IMR-90 (cell line): ENCODE results near the gene DESI2. TPM values are rescaled to one million over a fixed set of nuclear protein-coding genes. Genes with fewer than 3 reads are reported as not detected.

Experiments used
- ATAC-seq: fragments of 200-7000 bp; cut with Tn5 transposase; 2 replicates; pipeline ENCODE4 v1.9.1; 2020; ENCODE audit warnings: low read depth, mild to moderate bottlenecking, moderate library complexity
- BruUV-seq: library from RNA; stranded (reverse); fragments of 400-500 nt; replicated peaks from 2 replicates; lab custom pipeline; 2021; lab: Mats Ljungman, UMichigan
- CTCF ChIA-PET: fragments of 300-600 bp; formaldehyde crosslinking; extraction: SDS; loops from one replicate; lab custom pipeline; 2021; ENCODE audit warnings: antibody characterized with exemption; lab: Yijun Ruan, JAX
- POLR2A ChIA-PET: fragments of 300-600 bp; sonication (Branson Sonifier 250); formaldehyde crosslinking; loops from one replicate; lab custom pipeline; 2022; ENCODE audit warnings: antibody characterized with exemption; ENCODE audit not compliant: unreplicated experiment; lab: Charles Lee
- DNase-seq: peaks from one replicate; pipeline ENCODE4 v3.0.0; 2013
- H2AFZ ChIP-seq: replicated peaks from 2 replicates; pipeline ENCODE3; 2013; ENCODE audit warnings: low read length, mild to moderate bottlenecking; ENCODE audit not compliant: poor library complexity
- H2AK5ac ChIP-seq: 2 replicates; pipeline ENCODE4 v1.6.1; 2013; ENCODE audit warnings: low read depth, low read length, inconsistent platforms
- H2AK9ac ChIP-seq: replicated peaks from 2 replicates; pipeline ENCODE3; 2013; ENCODE audit warnings: mild to moderate bottlenecking, low read depth, low read length, moderate library complexity; ENCODE audit not compliant: poor library complexity
- H2BK120ac ChIP-seq: 2 replicates; pipeline ENCODE4 v1.6.1; 2013; ENCODE audit warnings: low read depth, low read length, inconsistent platforms
- H2BK15ac ChIP-seq: 3 replicates; pipeline ENCODE4 v1.6.1; 2013; ENCODE audit warnings: low read depth, low read length, inconsistent platforms
- H2BK20ac ChIP-seq: 2 replicates; pipeline ENCODE4 v1.6.1; 2013; ENCODE audit warnings: low read depth, mild to moderate bottlenecking, inconsistent platforms, low read length, moderate library complexity
- H2BK5ac ChIP-seq: 2 replicates; pipeline ENCODE4 v1.6.1; 2013; ENCODE audit warnings: mild to moderate bottlenecking, low read depth, low read length, inconsistent platforms; ENCODE audit not compliant: poor library complexity, severe bottlenecking
- H3K14ac ChIP-seq: replicated peaks from 2 replicates; pipeline ENCODE4 v1.6.1; 2013; ENCODE audit warnings: low read depth, low read length, inconsistent platforms
- H3K18ac ChIP-seq: 2 replicates; pipeline ENCODE4 v1.6.1; 2013; ENCODE audit warnings: low read depth, low read length, control low read depth
- H3K23ac ChIP-seq: 2 replicates; pipeline ENCODE4 v1.6.1; 2013; ENCODE audit warnings: low read depth, low read length, inconsistent platforms
- H3K27ac ChIP-seq: 2 replicates; pipeline ENCODE4 v1.5.1; 2013; ENCODE audit warnings: mild to moderate bottlenecking, control low read depth, low read length; ENCODE audit not compliant: insufficient read depth
- H3K27me3 ChIP-seq: 2 replicates; pipeline ENCODE4 v1.6.1; 2013; ENCODE audit warnings: low read length; ENCODE audit not compliant: control insufficient read depth, insufficient read depth
- H3K36me3 ChIP-seq: 2 replicates; pipeline ENCODE4 v1.6.1; 2013; ENCODE audit warnings: low read length, mixed read lengths; ENCODE audit not compliant: control insufficient read depth, insufficient read depth
- H3K4ac ChIP-seq: 2 replicates; pipeline ENCODE4 v1.6.1; 2013; ENCODE audit warnings: low read depth, low read length, inconsistent platforms
- H3K4me1 ChIP-seq: 2 replicates; pipeline ENCODE4 v1.6.1; 2013; ENCODE audit warnings: low read length, mixed read lengths; ENCODE audit not compliant: control insufficient read depth, insufficient read depth
- H3K4me2 ChIP-seq: 2 replicates; pipeline ENCODE4 v1.6.1; 2013; ENCODE audit warnings: low read depth, mild to moderate bottlenecking, control low read depth, low read length, moderate library complexity
- H3K4me3 ChIP-seq: 2 replicates; pipeline ENCODE4 v1.5.1; 2013; ENCODE audit warnings: low read depth, mild to moderate bottlenecking, control low read depth, low read length, moderate library complexity; ENCODE audit not compliant: insufficient read depth
- H3K56ac ChIP-seq: 2 replicates; pipeline ENCODE4 v1.6.1; 2013; ENCODE audit warnings: low read length, inconsistent platforms; ENCODE audit not compliant: insufficient read depth; ENCODE audit errors: extremely low read depth
- H3K79me1 ChIP-seq, 2 experiments: 2 replicates each; pipeline ENCODE4 v1.6.1; 2013; ENCODE audit warnings: low read length in 2 of 2, inconsistent platforms in 1 of 2, low read depth in 1 of 2
- H3K9ac ChIP-seq: 2 replicates; pipeline ENCODE4 v1.6.1; 2013; ENCODE audit warnings: low read depth, low read length, control low read depth
- H3K9me1 ChIP-seq: 2 replicates; pipeline ENCODE4 v1.6.1; 2013; ENCODE audit warnings: low read length, inconsistent platforms; ENCODE audit not compliant: insufficient read depth
- H3K9me3 ChIP-seq: 2 replicates; pipeline ENCODE4 v1.6.1; 2013; ENCODE audit warnings: low read length; ENCODE audit not compliant: control insufficient read depth, insufficient read depth
- H4K20me1 ChIP-seq: 2 replicates; pipeline ENCODE4 v1.6.1; 2013; ENCODE audit warnings: low read length, inconsistent platforms; ENCODE audit not compliant: insufficient read depth
- H4K5ac ChIP-seq: 2 replicates; pipeline ENCODE4 v1.6.1; 2013; ENCODE audit warnings: mild to moderate bottlenecking, low read depth, low read length, control low read depth
- H4K8ac ChIP-seq, 2 experiments: 2 replicates each; pipeline ENCODE4 v1.6.1; 2013; ENCODE audit warnings: low read depth in 2 of 2, low read length in 2 of 2, control low read depth in 1 of 2, inconsistent platforms in 1 of 2
- H4K91ac ChIP-seq: 2 replicates; pipeline ENCODE4 v1.6.1; 2013; ENCODE audit warnings: low read depth, low read length, inconsistent platforms; ENCODE audit not compliant: insufficient read depth
- BHLHE40 ChIP-seq: fragments of 150-350 bp; IDR thresholded peaks from 2 replicates; pipeline ENCODE4 v1.6.1; 2016; ENCODE audit warnings: mild to moderate bottlenecking, low read depth, low read length
- CEBPB ChIP-seq: IDR thresholded peaks from 2 replicates; pipeline ENCODE4 v1.6.1; 2012; ENCODE audit warnings: low read depth, low read length, improper control_type of control experiment
- CHD1 ChIP-seq: IDR thresholded peaks from 2 replicates; pipeline ENCODE4 v1.6.1; 2012; ENCODE audit warnings: low read depth, low read length, improper control_type of control experiment
- CTCF ChIP-seq: conservative IDR thresholded peaks from 2 replicates; pipeline ENCODE4 v1.5.1; 2012; ENCODE audit warnings: mild to moderate bottlenecking, low read depth, low read length, improper control_type of control experiment
- ELK1 ChIP-seq: fragments of 150-350 bp; IDR thresholded peaks from 2 replicates; pipeline ENCODE4 v1.6.1; 2016; ENCODE audit warnings: low read depth, mild to moderate bottlenecking, low read length, moderate library complexity, borderline replicate concordance
- FOS ChIP-seq: fragments of 150-350 bp; IDR thresholded peaks from 2 replicates; pipeline ENCODE4 v1.6.1; 2016; ENCODE audit warnings: low read depth, low read length
- MAFK ChIP-seq: IDR thresholded peaks from 2 replicates; pipeline ENCODE4 v1.6.1; 2012; ENCODE audit warnings: low read depth, low read length, improper control_type of control experiment
- MAZ ChIP-seq: IDR thresholded peaks from 2 replicates; pipeline ENCODE4 v1.6.1; 2012; ENCODE audit warnings: low read depth, mild to moderate bottlenecking, low read length, improper control_type of control experiment, moderate library complexity, borderline replicate concordance
- MXI1 ChIP-seq: IDR thresholded peaks from 2 replicates; pipeline ENCODE4 v1.6.1; 2012; ENCODE audit warnings: low read depth, mild to moderate bottlenecking, low read length, moderate library complexity, borderline replicate concordance
- NFE2L2 ChIP-seq: fragments of 150-350 bp; IDR thresholded peaks from 2 replicates; pipeline ENCODE4 v1.6.1; 2016; ENCODE audit warnings: low read depth, mild to moderate bottlenecking, low read length
- POLR2A ChIP-seq: IDR thresholded peaks from 2 replicates; pipeline ENCODE4 v1.6.1; 2012; ENCODE audit warnings: mild to moderate bottlenecking, low read depth, low read length
- RAD21 ChIP-seq: IDR thresholded peaks from 2 replicates; pipeline ENCODE4 v1.6.1; 2012; ENCODE audit warnings: low read length, improper control_type of control experiment
- RCOR1 ChIP-seq: IDR thresholded peaks from 2 replicates; pipeline ENCODE4 v1.6.1; 2012; ENCODE audit warnings: mild to moderate bottlenecking, low read length, improper control_type of control experiment; ENCODE audit not compliant: insufficient replicate concordance
- RFX5 ChIP-seq: IDR thresholded peaks from 2 replicates; pipeline ENCODE4 v1.8.0; 2012; ENCODE audit warnings: low read depth, mild to moderate bottlenecking, low read length, moderate library complexity
- SMC3 ChIP-seq: fragments of 150-350 bp; IDR thresholded peaks from 2 replicates; pipeline ENCODE4 v1.6.1; 2016; ENCODE audit warnings: low read depth, mild to moderate bottlenecking, antibody characterized with exemption, low read length, moderate library complexity
- USF2 ChIP-seq: fragments of 150-350 bp; IDR thresholded peaks from 2 replicates; pipeline ENCODE4 v1.6.1; 2017; ENCODE audit warnings: mild to moderate bottlenecking, antibody characterized with exemption, low read length, low read depth
- WGBS, 2 experiments: methylation state at CpG; one replicate each; pipeline versions ENCODE4 v1.1.5 to v1.1.7; 2013; ENCODE audit warnings: missing lambda C conversion rate in 2 of 2; ENCODE audit not compliant: insufficient read length in 1 of 2; ENCODE audit errors: extremely low coverage in 2 of 2; 5-methylcytosine and 5-hydroxymethylcytosine counted together
- dilution Hi-C: fragments of 300-500 bp; cut with HindIII; formaldehyde crosslinking; loops from one replicate; pipeline ENCODE4 v1.14.3; 2018; ENCODE audit warnings: low sequenced_read_pairs; ENCODE audit not compliant: unreplicated experiment
- in situ Hi-C: fragments of 300-500 bp; cut with MboI; formaldehyde crosslinking; loops from 3 replicates; pipeline ENCODE4 v1.14.3; 2019; ENCODE audit warnings: low sequenced_read_pairs, inconsistent platforms, mixed read lengths
- intact Hi-C: fragments of 100-400 bp; cut with micrococcal nuclease; formaldehyde crosslinking; loops from 2 replicates; pipeline ENCODE4 v1.10.0; 2022
- polyA plus RNA-seq, 3 experiments: library from polyadenylated mRNA; depleted of rRNA; stranded (reverse); fragments of >200 nt; gene quantifications; 2 replicates each; pipeline ENCODE4 v1.2.3, GENCODE V29; 2012; ENCODE audit warnings: low replicate concordance in 1 of 3
- total RNA-seq: library from RNA; depleted of rRNA; stranded (reverse); fragments of >200 nt; gene quantifications from 2 replicates; pipeline ENCODE4 v1.2.3, GENCODE V29; 2012

Gene DESI2
- total and polyA plus RNA-seq, 2 of the 4 experiments (the other 2 are of a cell fraction), result 19.0 to 43.6 TPM

- peaks cover 16% of the 10 kb centered on the region for H3K27me3 ChIP-seq
- H4K20me1 ChIP-seq, result no peaks in the 10 kb centered on the region
- no peaks in the 10 kb centered on the region for H3K4me1 ChIP-seq
- 89% methylated on average over 8 of the region's 14 CpGs; no CpG with 5 or more reads in 1 of the 2 experiments for WGBS, 2 experiments
- in situ Hi-C loops, result no loop called here
- no peak overlapping the region for H2BK15ac ChIP-seq
- no peaks in the 10 kb centered on the region for H3K9me1 ChIP-seq
- no peak overlapping the region for H4K91ac ChIP-seq
- dilution Hi-C loops, result no loop called here
- no peak overlapping the region for H2AK5ac ChIP-seq
- no peak overlapping the region for H4K5ac ChIP-seq
- H2BK120ac ChIP-seq, result no peak overlapping the region
- ChIA-PET CTCF (no interaction called here), POLR2A (no interaction called here)
- no peak overlapping the region for H3K56ac ChIP-seq
- no peaks in the 10 kb centered on the region for H3K79me1 ChIP-seq
- BruUV-seq, result no TSS peak
- H3K4me3 ChIP-seq, result no peak overlapping the region
- intact Hi-C loops, result no loop called here
- H3K18ac ChIP-seq, result no peak overlapping the region
- no peak overlapping the region for H2BK20ac ChIP-seq
- H2AK9ac ChIP-seq, result no peak overlapping the region
- H3K27ac ChIP-seq, result no peak overlapping the region
- H3K14ac ChIP-seq, result no peak overlapping the region
- no peaks in the 10 kb centered on the region for H3K36me3 ChIP-seq
- H2AFZ ChIP-seq, result no peak overlapping the region
- DNase-seq (no peak), ATAC-seq (no peak)
- H4K8ac ChIP-seq, result no peak overlapping the region
- no peak overlapping the region for H2BK5ac ChIP-seq
- no peak for TF ChIP-seq RAD21
- no peak for TF ChIP-seq RCOR1
- TF ChIP-seq ELK1, result no peak
- no peak for TF ChIP-seq SMC3
- TF ChIP-seq MAFK, result no peak
- no peak for TF ChIP-seq BHLHE40
- TF ChIP-seq CTCF, result no peak
- no peak for TF ChIP-seq CEBPB
- no peak for TF ChIP-seq USF2
- no peak for TF ChIP-seq POLR2A
- no peak for TF ChIP-seq CHD1
- no peak for TF ChIP-seq FOS
- no peak for TF ChIP-seq MAZ
- no peak for TF ChIP-seq NFE2L2
- no peak for TF ChIP-seq MXI1
- TF ChIP-seq RFX5, result no peak
- H3K9ac ChIP-seq, result no peak overlapping the region
- H3K4ac ChIP-seq, result no peak overlapping the region
- H3K4me2 ChIP-seq, result no peak overlapping the region
- peaks cover 2% of the 10 kb centered on the region for H3K9me3 ChIP-seq
- H3K23ac ChIP-seq, result no peak overlapping the region
Measured at GRCh38 chr1:244642988-244643387, 9.9 kb upstream of the DESI2 start.
